GM18517 (cell line): ENCODE measurements around the gene GRIP2.

Experiments
- ATAC-seq: cut with Tn5 transposase; IDR thresholded peaks from one replicate; pipeline ENCODE4 v1.9.1; 2021; ENCODE audit warnings: mild to moderate bottlenecking, moderate library complexity; ENCODE audit not compliant: unreplicated experiment

GRIP2 gene

GRCh38 chr3:14456794-14457193 lies 83.3 kb downstream of the GRIP2 start:
- no peak for ATAC-seq

DNA sequence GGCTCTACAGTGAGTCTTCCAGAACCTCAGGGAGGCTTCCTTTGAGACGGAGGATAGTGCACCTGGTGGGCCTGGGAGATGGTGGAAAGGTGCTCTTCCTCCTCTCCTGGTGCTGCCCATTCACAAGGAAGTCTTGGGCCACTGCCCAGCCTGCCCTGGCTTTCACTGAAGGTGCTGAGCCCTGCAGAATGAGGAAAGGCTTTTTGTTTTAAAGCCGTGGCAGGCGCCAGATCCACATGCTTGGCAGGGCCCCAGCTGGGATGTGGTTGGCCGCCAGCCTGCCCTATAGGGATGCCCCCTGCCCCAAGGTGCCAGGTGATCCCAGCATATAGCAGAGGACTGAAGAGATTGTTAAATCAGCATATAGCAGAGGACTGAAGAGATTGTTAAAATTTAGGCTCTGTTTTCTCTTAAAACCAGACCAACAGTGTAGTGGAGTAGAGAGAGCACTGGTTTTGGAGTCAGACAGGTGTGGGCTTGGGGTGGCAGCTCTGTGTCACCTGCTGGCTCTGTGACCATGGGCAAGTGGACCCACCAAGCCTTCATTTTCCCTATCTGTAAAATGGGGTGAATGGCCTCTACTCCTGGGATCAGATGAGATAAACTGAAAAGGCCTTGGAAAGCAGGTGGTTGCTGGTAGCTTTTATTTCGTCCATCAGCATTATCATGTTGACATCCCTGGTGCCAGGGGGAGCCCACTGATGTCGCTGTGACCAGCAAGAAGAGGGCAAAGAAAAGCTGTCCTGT lies 84.4 kb downstream of the GRIP2 start:
- ATAC-seq: no peak

- ATAC-seq: no peak
These were observed 85.4 kb downstream of the GRIP2 start for GRCh38 chr3:14454639-14455310.

GRCh38 chr3:14453876-14454638 lies 86.1 kb downstream of the GRIP2 start:
- ATAC-seq: no peak

- ATAC-seq: no peak
These were observed 87.1 kb downstream of the GRIP2 start for GRCh38 chr3:14452740-14453710.

DNA sequence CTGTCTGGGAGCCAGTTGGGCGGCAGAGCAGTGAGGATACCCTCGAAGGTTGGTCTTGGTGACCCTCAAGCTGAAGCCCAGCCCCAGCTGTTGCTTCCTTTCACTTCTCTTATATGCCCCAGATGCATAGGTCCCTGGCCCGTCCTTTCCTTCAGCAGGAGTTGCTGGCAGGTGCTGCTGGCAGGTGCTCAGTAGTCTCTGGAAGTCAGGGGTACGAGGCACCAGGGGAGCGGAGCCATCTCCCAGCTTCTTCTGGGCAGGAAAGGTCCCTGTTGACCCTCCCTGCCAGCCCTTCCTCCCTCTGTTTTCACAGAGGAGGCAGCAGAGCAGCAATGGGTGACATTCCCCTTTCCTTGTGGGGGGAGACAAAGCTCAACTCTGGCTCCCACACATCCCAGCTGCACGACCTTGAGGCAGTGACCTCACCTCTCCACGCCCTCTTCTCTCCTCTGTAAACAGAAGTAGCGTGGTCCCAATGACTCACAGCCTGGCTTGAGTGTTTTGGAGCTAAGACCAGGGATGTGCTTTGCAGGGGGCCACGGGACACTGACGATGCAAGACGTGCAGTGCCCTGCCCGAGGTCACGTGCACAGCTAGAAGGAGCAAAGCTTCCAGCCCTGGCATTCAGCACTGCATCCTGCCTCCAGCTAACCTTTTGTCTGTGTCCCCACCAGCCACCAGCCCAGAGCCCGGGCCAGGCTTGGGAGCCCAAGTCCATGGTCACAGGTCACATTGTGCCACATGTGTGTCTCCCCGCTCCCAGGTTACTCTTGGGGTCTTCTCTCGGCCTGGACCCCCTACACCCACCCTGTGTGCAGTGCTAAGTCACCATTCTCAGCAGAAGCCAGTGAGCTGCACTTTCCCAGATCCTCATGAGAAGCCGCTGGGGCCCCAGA lies 88.0 kb downstream of the GRIP2 start:
- ATAC-seq: no peak

- no peak for ATAC-seq
These were observed 89.1 kb downstream of the GRIP2 start for GRCh38 chr3:14450922-14451606.

GRCh38 chr3:14450506-14450905 lies 89.6 kb downstream of the GRIP2 start:
- ATAC-seq: no peak

DNA sequence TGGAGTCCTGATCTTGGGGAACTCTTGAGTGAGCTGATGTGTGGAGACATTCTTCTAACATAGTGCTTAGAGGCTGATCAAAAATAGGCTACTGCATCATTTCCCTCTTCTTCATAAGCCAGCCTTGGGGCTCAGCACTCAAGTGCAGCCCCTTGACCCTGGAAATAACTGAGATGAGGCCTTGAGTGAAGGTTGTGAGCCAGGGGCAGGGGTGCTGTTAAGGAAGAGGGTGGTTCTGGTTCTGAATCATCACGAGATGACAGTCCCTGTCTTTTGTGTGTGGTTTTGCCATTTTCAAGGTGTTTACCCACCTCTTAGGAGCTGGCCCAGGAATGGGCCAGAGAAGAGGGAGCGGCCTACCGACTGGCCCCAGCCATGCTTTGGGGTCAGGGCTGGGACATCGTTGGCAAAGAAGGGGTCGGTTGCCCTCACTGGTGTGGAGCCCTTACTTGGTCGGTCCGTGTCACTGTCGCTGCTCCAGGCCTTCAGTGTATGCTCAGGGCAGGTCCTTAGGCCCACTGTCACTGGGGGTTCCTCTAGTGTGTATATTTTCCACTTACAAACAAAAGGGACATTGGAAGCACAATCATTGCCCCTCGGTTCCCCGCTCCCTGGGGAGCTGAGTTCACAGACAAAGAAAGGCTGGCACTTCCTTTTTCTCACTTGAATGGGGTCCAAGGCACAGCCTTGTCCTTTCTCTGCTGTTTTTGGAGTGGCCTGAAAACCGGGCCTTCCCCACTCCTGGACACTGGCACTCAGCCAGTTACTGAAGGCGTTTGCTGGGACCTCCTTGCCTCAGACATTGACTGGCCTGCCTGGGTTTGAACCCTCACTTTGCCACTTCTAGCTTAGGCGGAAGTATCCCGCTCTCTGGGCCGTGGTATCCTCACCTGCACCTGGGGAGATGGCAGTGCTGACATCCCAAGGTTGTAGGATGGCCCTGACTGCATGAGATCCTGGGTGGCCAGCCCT lies 91.1 kb downstream of the GRIP2 start:
- no peak for ATAC-seq

- ATAC-seq: no peak
These were observed 92.1 kb downstream of the GRIP2 start for GRCh38 chr3:14448063-14448462.

DNA sequence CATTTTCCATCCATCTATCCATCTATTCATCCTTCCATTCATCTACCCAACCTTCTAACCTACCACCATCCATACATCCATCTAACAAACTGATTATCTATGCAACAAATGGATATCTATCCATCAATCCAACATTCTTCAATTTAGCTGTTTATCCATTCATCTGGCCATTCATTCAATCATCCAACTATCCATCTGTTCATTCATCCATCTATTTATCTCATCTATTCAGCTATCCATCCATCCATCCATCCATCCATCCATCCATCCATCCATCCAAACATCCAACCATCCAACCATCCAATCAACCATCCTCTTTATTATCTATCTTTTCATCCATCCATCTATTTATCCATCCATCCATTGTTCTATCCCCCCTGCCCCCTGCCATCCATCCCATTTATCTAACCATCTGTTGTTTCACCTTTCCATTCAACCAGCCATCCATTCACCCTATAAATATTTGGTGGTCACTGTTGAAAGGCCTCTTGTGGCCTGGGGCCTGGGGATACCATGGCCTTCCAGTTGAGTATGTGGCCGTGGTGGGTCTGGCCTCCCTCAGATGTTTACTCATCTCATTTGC lies 93.1 kb downstream of the GRIP2 start:
- ATAC-seq: no peak

DNA sequence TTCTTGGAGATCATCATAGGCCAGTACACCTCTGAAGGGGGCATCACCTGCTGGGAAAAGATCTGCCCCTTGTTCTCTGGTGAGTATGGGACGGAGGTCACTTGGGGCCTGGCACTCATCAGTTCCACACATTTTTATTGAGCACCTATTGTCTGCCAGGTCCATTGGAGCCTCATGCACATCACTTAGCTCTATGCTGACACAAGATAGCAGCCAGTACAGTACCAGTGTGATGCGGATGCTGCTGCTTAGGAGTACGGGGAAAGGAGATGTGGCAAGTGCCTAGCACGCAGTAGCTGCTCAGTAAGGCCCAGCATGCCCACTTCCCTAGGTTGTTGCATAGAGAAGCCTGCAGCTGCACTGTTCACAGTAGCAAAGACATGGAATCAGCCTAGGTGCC lies 94.4 kb downstream of the GRIP2 start:
- ATAC-seq: no peak

DNA sequence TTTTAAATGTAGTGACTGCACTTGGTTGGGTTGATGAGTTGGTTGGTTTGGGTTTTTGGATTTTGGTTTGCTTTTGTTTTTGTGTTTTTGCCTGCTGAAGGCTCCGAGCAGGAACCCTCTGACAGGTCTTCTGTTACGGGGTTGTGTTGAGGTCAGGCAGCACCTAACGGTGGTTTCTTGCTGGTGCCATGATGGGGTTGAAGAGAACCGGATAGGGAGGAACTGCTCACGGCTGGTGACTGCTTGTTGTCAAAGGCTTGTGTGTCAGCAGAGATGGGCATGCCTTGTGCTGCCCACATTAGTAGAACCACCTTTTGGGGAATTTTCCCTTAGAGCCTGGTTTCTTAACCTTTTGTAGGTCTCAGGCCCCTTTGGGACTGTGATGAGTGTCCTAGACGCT lies 95.8 kb downstream of the GRIP2 start:
- ATAC-seq: no peak

DNA sequence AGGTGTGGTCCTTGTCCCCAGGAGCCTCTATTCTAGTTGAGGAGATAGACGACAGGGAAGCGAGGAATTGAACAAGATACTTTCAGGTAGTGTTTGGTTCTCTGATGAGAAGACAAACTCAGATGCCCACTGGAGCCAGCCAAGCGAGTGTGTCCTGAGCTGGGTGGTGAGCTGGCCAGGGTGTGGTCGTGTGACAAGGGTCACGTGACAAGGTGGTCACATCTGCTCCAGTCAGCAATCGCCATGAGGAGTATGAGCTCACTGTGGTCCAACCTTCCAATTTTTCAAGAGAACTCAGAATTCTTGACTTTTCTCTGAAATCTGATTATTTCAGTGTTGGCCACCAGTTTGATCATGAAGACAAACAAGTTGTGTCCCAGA lies 98.2 kb downstream of the GRIP2 start:
- no peak for ATAC-seq

GRCh38 chr3:14441240-14441919 lies 98.8 kb downstream of the GRIP2 start:
- ATAC-seq: no peak

DNA sequence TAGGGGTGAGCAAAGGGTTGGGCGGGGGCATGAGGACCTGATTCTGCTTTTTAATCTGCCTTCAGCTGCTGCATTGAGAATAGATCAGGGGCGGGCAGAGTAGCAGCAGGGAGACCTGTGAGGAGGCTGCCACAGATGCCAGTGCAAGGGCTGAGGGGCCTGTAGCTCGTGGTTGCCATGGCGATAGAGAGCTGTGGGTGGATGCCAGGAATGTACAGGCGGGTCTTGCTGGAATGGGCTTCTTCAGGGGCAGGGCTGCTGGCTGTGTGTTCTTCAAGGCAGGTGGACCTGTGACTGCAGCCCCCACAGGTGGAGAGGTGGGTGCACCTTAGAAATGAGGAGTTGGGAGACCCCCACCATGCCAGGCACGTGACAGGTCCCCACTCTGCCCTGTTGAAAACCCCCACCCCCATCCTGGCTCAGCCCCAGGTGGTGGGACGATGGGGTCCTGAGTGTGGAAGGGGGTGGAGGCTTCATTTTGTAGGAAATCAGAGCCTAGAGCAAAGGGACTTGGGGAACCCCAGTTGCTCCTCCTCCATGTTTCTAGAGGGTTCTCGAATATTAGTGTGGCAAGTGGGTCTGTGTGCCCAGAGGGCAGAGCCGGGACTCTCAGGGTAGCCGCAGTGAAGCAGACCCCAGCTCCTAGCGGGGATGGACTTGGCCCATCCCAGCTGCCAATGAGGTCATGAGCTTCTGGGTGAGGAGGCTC lies 99.5 kb downstream of the GRIP2 start:
- no peak for ATAC-seq

GRCh38 chr3:14440168-14440518 lies 100.0 kb downstream of the GRIP2 start:
- no peak for ATAC-seq
